RWPE2 (cell line): ENCODE data around the gene KCNQ2.

ENCODE experiments used
- ATAC-seq: fragments of 200-7000 bp; cut with Tn5 transposase; 3 replicates; pipeline ENCODE4 v1.9.1; 2021; ENCODE audit warnings: low read depth
- DNase-seq: peaks from one replicate; pipeline ENCODE4 v3.0.0-alpha.2; 2020; ENCODE audit warnings: low spot score
- H3K27ac ChIP-seq: fragments of 450-650 bp; 2 replicates; pipeline ENCODE4 v1.5.1; 2017; ENCODE audit warnings: mild to moderate bottlenecking; ENCODE audit not compliant: poor library complexity, severe bottlenecking
- H3K27me3 ChIP-seq: fragments of 250-450 bp; sonication (Bioruptor Pico); 2 replicates; pipeline ENCODE4 v1.5.1; 2021; ENCODE audit warnings: mild to moderate bottlenecking, moderate library complexity; ENCODE audit not compliant: insufficient read depth, poor library complexity, severe bottlenecking
- H3K36me3 ChIP-seq: fragments of 250-450 bp; sonication (Bioruptor Pico); 2 replicates; pipeline ENCODE4 v1.5.1; 2020; ENCODE audit warnings: low read depth, mild to moderate bottlenecking, moderate library complexity
- H3K4me1 ChIP-seq: fragments of 250-450 bp; sonication (Bioruptor Pico); 2 replicates; pipeline ENCODE4 v1.5.1; 2021; ENCODE audit warnings: mild to moderate bottlenecking, moderate library complexity; ENCODE audit not compliant: insufficient read depth, poor library complexity, severe bottlenecking
- H3K4me3 ChIP-seq: fragments of 250-450 bp; sonication (Bioruptor Pico); 2 replicates; pipeline ENCODE4 v1.5.1; 2021; ENCODE audit warnings: mild to moderate bottlenecking, moderate library complexity; ENCODE audit not compliant: severe bottlenecking
- H3K9me3 ChIP-seq: fragments of 250-450 bp; sonication (Bioruptor Pico); 2 replicates; pipeline ENCODE4 v1.5.1; 2021; ENCODE audit warnings: mild to moderate bottlenecking, moderate library complexity; ENCODE audit not compliant: severe bottlenecking
- TF ChIP-seq, protein P1 (sequence below): fragments of 450-650 bp; IDR thresholded peaks from one replicate; pipeline ENCODE4 v1.5.1; 2017; ENCODE audit warnings: mild to moderate bottlenecking, moderate library complexity; ENCODE audit not compliant: poor library complexity, severe bottlenecking

KCNQ2 gene

DNA sequence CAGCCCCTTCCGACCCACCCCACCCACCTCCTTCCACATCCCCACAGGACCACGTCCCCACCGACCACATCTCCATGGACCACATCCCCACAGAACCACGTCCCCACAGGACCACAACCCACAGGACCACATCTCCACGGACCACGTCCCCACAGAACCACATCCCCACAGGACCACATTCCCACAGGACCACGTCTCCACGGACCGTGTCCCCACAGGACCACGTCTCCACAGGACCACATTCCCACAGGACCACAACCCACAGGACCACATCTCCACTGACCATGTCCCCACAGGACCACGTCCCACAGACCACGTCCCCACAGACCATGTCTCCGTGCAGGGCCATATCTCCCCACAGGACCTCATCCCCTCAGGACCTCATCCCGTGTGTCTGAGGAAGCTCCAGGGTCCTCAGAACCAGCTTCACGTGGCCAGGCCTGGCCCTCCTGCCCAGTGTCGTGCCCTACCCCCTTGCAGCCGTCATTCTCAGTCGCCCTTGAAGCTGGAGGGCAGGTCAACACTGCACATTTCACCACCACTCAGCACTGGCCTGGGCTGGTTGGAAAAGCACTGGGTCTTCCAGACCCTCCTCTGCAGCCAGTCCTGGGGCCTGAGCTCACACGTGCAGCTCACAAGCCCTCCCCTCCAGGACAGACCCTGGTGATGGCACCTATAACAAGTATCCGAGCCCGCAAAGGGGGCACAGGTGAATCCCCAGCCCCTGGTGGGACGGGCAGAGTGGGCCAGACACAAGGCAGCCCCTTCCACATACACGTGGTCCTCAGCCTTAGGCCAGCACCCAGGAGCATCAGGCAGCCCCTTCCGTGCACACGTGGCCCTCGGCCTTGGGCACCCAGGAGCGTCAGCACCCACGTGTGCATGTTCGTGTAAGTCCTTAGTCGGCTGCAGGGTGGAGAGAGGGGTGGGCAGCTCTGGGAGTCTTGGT, 115.2 kb downstream of the KCNQ2 start:
- H3K9me3 ChIP-seq: no peaks in the 10 kb centered on the region
- no peak overlapping the region for H3K4me3 ChIP-seq
- H3K27me3 ChIP-seq: peaks cover 40% of the 10 kb centered on the region
- no peaks in the 10 kb centered on the region for H3K4me1 ChIP-seq
- ATAC-seq (no peak), DNase-seq (no peak)
- TF ChIP-seq, protein P1, sequence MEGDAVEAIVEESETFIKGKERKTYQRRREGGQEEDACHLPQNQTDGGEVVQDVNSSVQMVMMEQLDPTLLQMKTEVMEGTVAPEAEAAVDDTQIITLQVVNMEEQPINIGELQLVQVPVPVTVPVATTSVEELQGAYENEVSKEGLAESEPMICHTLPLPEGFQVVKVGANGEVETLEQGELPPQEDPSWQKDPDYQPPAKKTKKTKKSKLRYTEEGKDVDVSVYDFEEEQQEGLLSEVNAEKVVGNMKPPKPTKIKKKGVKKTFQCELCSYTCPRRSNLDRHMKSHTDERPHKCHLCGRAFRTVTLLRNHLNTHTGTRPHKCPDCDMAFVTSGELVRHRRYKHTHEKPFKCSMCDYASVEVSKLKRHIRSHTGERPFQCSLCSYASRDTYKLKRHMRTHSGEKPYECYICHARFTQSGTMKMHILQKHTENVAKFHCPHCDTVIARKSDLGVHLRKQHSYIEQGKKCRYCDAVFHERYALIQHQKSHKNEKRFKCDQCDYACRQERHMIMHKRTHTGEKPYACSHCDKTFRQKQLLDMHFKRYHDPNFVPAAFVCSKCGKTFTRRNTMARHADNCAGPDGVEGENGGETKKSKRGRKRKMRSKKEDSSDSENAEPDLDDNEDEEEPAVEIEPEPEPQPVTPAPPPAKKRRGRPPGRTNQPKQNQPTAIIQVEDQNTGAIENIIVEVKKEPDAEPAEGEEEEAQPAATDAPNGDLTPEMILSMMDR: no peak
- H3K36me3 ChIP-seq: no peaks in the 10 kb centered on the region
- H3K27ac ChIP-seq: no peak overlapping the region

DNA sequence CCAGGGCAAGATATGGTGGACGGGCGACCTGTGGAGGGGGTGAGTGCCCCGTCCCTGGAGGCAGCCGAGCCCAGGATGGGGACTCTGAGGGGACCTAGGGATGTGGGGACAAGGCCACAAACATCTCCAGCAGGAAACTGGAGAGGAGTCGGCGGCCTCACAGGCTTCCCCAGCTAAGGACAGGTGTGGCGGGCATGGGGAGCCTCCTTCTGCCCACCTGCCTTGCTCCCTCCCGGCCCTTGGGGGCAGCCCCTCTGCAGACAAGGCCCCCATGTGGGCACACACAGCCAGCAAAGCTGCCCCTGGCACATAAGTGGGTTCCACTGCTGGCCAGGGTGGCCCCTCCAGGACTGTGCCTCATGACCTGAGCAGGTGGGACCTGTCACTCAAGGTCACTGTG, 115.9 kb downstream of the KCNQ2 start:
- peaks cover 35% of the 10 kb centered on the region for H3K27me3 ChIP-seq
- no peak overlapping the region for H3K27ac ChIP-seq
- TF ChIP-seq, protein P1: no peak
- H3K9me3 ChIP-seq: no peaks in the 10 kb centered on the region
- no peak for ATAC-seq
- DNase-seq: no peak
- no peak overlapping the region for H3K4me3 ChIP-seq
- no peaks in the 10 kb centered on the region for H3K4me1 ChIP-seq
- no peaks in the 10 kb centered on the region for H3K36me3 ChIP-seq

DNA sequence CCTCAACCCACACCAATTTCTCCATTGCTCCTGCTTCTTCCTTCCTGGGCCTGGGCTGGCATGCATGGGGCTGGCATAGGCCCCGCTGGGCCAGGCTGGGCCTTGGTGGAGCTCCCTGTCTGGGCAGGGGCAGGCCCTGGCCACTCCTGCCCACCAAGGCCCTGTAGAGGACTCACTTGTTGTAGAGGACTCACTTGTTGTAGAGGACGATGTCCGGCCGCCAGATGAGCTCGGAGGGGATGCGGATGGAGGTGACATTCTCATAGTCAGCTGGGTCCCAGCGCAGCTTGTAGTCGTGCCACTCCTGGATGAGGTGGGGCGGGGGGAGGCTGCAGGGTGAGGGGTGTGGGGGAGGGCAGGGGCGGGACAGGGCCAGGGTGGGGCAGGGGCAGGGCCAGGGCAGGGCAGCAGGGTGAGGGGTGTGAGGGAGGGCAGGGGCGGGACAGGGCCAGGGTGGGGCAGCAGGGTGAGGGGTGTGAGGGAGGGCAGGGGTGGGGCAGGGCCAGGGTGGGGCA, 116.6 kb downstream of the KCNQ2 start:
- Histone ChIP-seq H3K4me3 (no peak overlapping the region), H3K4me1 (no peaks in the 10 kb centered on the region), H3K9me3 (no peaks in the 10 kb centered on the region), H3K36me3 (no peaks in the 10 kb centered on the region), H3K27ac (no peak overlapping the region), H3K27me3 (peaks cover 31% of the 10 kb centered on the region)
- no peak for DNase-seq
- no peak for ATAC-seq
- TF ChIP-seq, protein P1: no peak

GRCh38 chr20:63354636-63355350, 117.7 kb downstream of the KCNQ2 start:
- Histone ChIP-seq H3K27ac (no peak overlapping the region), H3K27me3 (peaks cover 20% of the 10 kb centered on the region), H3K36me3 (no peaks in the 10 kb centered on the region), H3K4me1 (no peaks in the 10 kb centered on the region), H3K9me3 (no peaks in the 10 kb centered on the region), H3K4me3 (no peak overlapping the region)
- no peak for ATAC-seq
- TF ChIP-seq, protein P1: no peak
- no peak for DNase-seq
